Measurements from ENCODE around the gene IFT25.

DNA sequence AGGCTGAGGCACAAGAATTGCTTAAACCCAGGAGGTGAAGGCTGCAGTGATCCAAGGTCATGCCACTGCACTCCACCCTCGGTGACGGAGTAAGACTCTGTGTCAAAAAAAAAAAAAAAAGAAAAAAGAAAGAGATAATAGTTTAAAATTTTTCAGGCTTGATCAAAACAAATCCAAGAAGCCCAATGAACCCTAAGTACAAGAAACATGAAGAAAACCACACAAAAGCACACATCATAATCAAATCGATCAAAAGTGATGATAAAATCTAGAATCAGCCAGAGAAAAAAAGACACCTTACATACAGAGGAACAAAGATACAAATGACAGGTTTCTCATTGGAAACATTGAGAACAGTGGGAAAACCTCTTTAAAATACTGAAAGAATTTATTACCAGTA, 41.0 kb upstream of the IFT25 start:
- TF ChIP-seq MYNN (tag by site-specific recombination; IDR thresholded peaks at IDR 0.05; ENCODE audit: borderline replicate concordance) (no peak), ZNF664 (tag by site-specific recombination; IDR thresholded peaks at IDR 0.05) (no peak), ZNF121 (tag by site-specific recombination; IDR thresholded peaks at IDR 0.05) (no peak), CTCF (tag by site-specific recombination; IDR thresholded peaks at IDR 0.05) (no peak)

Data from HEK293 (cell line).